Measurements from ENCODE around the gene DTD1. TPM values are rescaled to one million over a fixed set of nuclear protein-coding genes. Genes with fewer than 3 reads are reported as not detected.

Gene DTD1
- total RNA-seq, 4 donors from 2014 or later = 27.3 to 54.0 (median 35.2) TPM

DNA sequence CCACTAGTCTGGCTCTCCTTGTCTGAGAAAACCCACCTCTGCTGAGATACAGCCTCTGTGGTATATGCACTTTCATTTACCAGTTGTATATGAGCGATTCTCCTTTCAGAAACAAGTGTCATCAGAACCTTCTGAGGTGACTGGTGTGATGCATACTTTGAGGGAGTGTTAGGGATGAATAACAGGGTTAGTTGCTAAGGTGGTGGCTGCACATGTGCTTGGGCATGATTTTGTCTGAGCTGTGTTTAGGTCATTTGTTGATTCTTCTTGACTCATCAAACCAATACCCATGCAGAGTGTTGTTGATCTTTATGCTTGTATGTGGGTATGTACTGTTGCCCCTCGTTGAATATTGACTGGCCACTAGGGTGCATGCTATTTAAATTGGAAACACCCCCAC, 25.7 kb downstream of the DTD1 start:
- no peaks in the 10 kb centered on the region for H3K9me3 ChIP-seq
- H3K27me3 ChIP-seq = no peaks in the 10 kb centered on the region
- H3K4me1 ChIP-seq = peaks cover 0 to 36% (median 0%) of the 10 kb centered on the region in 3 donors
- WGBS, 2 donors = 39 to 46% methylated on average over 2 of the region's 2 CpGs
- no peak overlapping the region for H3K4me3 ChIP-seq
- TF ChIP-seq, protein P1, sequence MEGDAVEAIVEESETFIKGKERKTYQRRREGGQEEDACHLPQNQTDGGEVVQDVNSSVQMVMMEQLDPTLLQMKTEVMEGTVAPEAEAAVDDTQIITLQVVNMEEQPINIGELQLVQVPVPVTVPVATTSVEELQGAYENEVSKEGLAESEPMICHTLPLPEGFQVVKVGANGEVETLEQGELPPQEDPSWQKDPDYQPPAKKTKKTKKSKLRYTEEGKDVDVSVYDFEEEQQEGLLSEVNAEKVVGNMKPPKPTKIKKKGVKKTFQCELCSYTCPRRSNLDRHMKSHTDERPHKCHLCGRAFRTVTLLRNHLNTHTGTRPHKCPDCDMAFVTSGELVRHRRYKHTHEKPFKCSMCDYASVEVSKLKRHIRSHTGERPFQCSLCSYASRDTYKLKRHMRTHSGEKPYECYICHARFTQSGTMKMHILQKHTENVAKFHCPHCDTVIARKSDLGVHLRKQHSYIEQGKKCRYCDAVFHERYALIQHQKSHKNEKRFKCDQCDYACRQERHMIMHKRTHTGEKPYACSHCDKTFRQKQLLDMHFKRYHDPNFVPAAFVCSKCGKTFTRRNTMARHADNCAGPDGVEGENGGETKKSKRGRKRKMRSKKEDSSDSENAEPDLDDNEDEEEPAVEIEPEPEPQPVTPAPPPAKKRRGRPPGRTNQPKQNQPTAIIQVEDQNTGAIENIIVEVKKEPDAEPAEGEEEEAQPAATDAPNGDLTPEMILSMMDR (IDR thresholded peaks at IDR 0.05) = no peak
- TF ChIP-seq POLR2A (IDR thresholded peaks at IDR 0.05) = no peak
- H3K36me3 ChIP-seq = no peaks in the 10 kb centered on the region
- no peak for DNase-seq
- peak overlapping the region; percentile 32 to 85 (median 57) for H3K27ac ChIP-seq
- intact Hi-C loops (cut with DNase I) = no loop called here

DNA sequence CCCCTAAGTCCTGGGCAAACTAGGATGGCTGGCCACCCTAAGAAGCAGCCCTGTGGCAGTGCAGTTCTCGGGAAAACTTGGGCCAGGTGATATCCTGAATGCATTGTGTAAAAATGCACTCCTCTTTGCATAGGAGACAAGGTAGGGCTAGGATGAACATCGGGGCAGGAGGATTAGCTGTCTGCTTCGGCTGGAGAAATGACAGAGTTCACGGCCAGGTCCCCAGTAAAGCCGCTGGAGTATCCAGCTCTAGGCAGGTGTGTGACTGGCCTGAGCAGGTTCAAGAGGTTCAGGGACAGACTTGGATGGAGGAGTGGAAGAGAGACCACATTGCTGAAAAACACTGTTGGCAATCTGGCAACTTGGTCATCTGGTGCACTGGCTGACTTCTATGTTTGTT, 26.4 kb downstream of the DTD1 start:
- 100% methylated on average over 4 to 5 of the region's 5 CpGs for WGBS, 2 donors
- H3K27ac ChIP-seq = peak overlapping the region in 2 of 4 donors; percentile 15 to 85

DNA sequence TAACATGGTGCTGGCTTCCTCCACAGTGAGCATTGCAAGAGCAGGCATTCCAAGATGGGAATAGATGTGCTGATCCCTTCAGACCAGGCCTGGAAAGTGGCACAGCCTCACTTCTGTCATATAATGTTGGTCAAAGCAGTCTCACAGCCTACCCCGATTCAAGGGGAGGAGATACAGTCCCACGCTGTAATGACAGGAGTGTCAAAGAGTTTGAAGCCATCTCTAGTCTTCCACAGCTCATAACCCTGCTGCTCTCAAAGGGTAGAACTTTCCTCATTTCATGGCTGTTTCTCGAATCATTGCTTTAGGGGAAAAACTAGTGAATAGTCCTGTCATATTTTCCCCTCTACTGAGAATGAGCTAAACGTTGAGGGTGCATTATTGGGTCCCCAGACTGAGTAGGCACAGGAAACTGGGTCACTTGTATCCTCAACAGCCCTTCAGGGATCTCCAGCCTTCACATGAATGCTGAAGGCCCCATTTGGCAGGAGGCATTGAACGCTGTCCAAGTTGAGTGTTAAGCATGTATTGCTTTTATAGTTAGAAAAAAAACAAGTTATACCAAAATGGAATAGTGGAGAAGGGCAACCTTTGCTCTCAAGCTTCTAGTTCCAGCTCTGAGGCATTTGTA, 27.3 kb downstream of the DTD1 start:
- Histone ChIP-seq H3K36me3 (no peaks in the 10 kb centered on the region), H3K4me3 (no peak overlapping the region), H3K27me3 (no peaks in the 10 kb centered on the region), H3K9me3 (no peaks in the 10 kb centered on the region), H3K4me1 (peaks cover 0 to 36% (median 0%) of the 10 kb centered on the region in 3 donors), H3K27ac (peak overlapping the region in 2 of 4 donors; percentile 6 to 85)
- intact Hi-C loops (cut with DNase I) = no loop called here
- TF ChIP-seq, protein P1 (IDR thresholded peaks at IDR 0.05) = no peak
- TF ChIP-seq POLR2A (IDR thresholded peaks at IDR 0.05) = no peak
- DNase-seq = no peak
- 47 to 53% methylated on average over 1 to 4 of the region's 5 CpGs for WGBS, 2 donors

More for the DNA sequence above, 26.4 kb downstream of the DTD1 start:
- no peak for DNase-seq
- H3K36me3 ChIP-seq = no peaks in the 10 kb centered on the region
- intact Hi-C loops (cut with DNase I) = no loop called here
- H3K4me3 ChIP-seq = no peak overlapping the region
- H3K9me3 ChIP-seq = no peaks in the 10 kb centered on the region
- no peaks in the 10 kb centered on the region for H3K27me3 ChIP-seq
- H3K4me1 ChIP-seq = peaks cover 0 to 36% (median 0%) of the 10 kb centered on the region in 3 donors
- no peak for TF ChIP-seq POLR2A (IDR thresholded peaks at IDR 0.05)
- TF ChIP-seq, protein P1 (IDR thresholded peaks at IDR 0.05) = no peak

DNA sequence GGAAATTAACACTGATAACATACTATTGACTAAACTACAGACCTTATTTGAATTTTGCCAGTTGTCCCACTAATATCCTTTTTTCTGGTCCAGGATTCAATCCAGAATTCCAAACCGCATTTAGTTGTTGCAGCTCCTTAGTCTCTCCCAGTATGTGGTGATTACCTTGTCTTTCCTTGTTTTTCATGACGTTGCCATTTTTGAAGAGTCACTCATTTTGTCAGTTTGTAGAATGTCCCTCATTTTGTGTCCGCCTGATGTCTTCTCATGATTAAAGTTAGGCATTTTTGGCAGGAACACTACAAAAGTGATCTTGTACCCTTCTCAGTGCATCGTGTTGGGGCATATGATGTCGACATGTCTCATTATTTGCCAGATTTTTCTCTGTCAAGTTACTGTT, 33.1 kb downstream of the DTD1 start:
- Histone ChIP-seq H3K4me1 (peaks cover 0 to 2% (median 0%) of the 10 kb centered on the region in 3 donors), H3K9me3 (no peaks in the 10 kb centered on the region), H3K27me3 (no peaks in the 10 kb centered on the region), H3K4me3 (no peak overlapping the region), H3K27ac (no peak overlapping the region), H3K36me3 (no peaks in the 10 kb centered on the region)
- WGBS, 2 donors = 82 to 91% methylated on average over 5 of the region's 5 CpGs
- no peak for DNase-seq
- TF ChIP-seq, protein P1 (IDR thresholded peaks at IDR 0.05) = no peak
- intact Hi-C loops (cut with DNase I) = no loop called here

DNA sequence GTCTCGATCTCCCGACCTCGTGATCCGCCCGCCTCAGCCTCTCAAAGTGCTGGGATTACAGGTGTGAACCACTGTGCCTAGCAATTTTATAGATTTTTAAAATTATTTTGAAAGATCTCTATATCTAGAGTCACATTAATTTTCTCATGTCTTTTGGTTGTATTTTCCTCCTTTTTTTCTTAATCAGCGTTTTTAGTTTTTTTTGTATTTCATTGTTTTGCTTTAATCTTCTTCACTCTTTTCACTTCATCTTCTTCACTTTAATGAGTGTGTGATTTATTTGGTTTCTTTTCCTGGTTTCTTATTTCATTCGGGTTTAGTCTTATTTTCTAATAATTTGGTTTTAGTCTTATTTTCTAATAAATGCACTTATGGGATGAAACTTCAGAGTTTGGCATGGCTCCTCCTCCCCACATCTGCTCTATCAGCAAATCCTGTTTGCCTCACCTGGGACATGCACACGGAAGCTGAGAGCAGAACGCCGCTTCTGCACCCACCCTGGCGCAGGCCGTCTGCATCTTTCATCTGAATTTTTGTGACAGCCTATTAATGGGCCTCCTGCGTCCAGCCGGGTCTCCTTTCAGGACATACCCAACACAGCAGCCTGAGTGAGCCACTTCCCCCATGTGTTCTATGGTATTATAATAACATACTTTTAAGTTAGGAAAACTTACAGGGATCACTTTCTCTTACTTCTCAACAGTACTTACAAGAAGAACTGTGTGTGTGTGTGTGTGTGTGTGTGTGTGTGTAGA, 35.5 kb downstream of the DTD1 start:
- intact Hi-C loops (cut with DNase I) = no loop called here

More for the DNA sequence above, 35.5 kb downstream of the DTD1 start:
- H3K4me1 ChIP-seq = no peaks in the 10 kb centered on the region
- WGBS, 2 donors = 90% methylated on average over 14 of the region's 14 CpGs
- H3K27me3 ChIP-seq = no peaks in the 10 kb centered on the region
- H3K9me3 ChIP-seq = no peaks in the 10 kb centered on the region
- no peak for DNase-seq
- TF ChIP-seq, protein P1 (IDR thresholded peaks at IDR 0.05) = no peak
- no peak for TF ChIP-seq POLR2A (IDR thresholded peaks at IDR 0.05)
- no peak overlapping the region for H3K4me3 ChIP-seq
- H3K27ac ChIP-seq = no peak overlapping the region
- H3K36me3 ChIP-seq = peaks cover 0 to 4% (median 0%) of the 10 kb centered on the region in 3 donors

All from esophagus squamous epithelium (tissue), 5 donors.